Muscle of leg (tissue), 11 donors: ENCODE measurements around the gene MDFI. TPM values are rescaled to one million over a fixed set of nuclear protein-coding genes. Genes with fewer than 3 reads are reported as not detected.
"Not testable (repeated sequence)": the region's sequence is repeated elsewhere in the genome, so short reads cannot be mapped to it uniquely, and the experiment has no call there.

Experiments
- DNase-seq: peaks from one replicate; pipeline ENCODE4 v3.0.0; 2013
- H3K27ac ChIP-seq: one replicate; pipeline ENCODE4 v1.5.1; 2013; ENCODE audit warnings: mild to moderate bottlenecking, low read length, control low read depth
- H3K27me3 ChIP-seq: one replicate; pipeline ENCODE4 v1.6.1; 2013; ENCODE audit warnings: low read length; ENCODE audit not compliant: control insufficient read depth, insufficient read depth
- H3K36me3 ChIP-seq: one replicate; pipeline ENCODE4 v1.6.1; 2013; ENCODE audit warnings: low read length; ENCODE audit not compliant: control insufficient read depth, insufficient read depth
- H3K4me1 ChIP-seq: one replicate; pipeline ENCODE4 v1.6.1; 2013; ENCODE audit warnings: low read length; ENCODE audit not compliant: control insufficient read depth, insufficient read depth
- H3K4me3 ChIP-seq: one replicate; pipeline ENCODE4 v1.5.1; 2013; ENCODE audit warnings: low read length, control low read depth
- H3K9me3 ChIP-seq: replicated peaks from 2 replicates; pipeline ENCODE4 v1.6.1; 2013; ENCODE audit warnings: low read depth, low read length; ENCODE audit not compliant: control insufficient read depth
- WGBS: methylation state at CpG from one replicate; pipeline ENCODE4 v1.1.5; 2013; ENCODE audit warnings: missing lambda C conversion rate; ENCODE audit not compliant: insufficient coverage; 5-methylcytosine and 5-hydroxymethylcytosine counted together
- polyA plus RNA-seq, 8 donors: library from polyadenylated mRNA; unstranded; fragments of 120-200 nt; gene quantifications; one replicate each; pipeline versions ENCODE4 v1.2.1 to v1.2.3, GENCODE V29; 2013; ENCODE audit warnings: inconsistent platforms in 1 of 8, low replicate concordance in 1 of 8; ENCODE audit not compliant: insufficient read length in 8 of 8, insufficient read depth in 1 of 8
- total RNA-seq: library from RNA; stranded (reverse); fragments of 120-200 nt; gene quantifications from one replicate; pipeline ENCODE4 v1.2.4, GENCODE V29; 2013

Gene MDFI
- total and polyA plus RNA-seq, 9 donors: 47.7 to 86.3 (median 77.4) TPM

GRCh38 chr6:41615311-41615710, 23.0 kb upstream of the MDFI start:
- no peaks in the 10 kb centered on the region for H3K27me3 ChIP-seq
- H3K27ac ChIP-seq: no peak overlapping the region
- peaks cover 4% of the 10 kb centered on the region for H3K9me3 ChIP-seq
- DNase-seq: peak; percentile 47
- no peaks in the 10 kb centered on the region for H3K36me3 ChIP-seq
- no peaks in the 10 kb centered on the region for H3K4me1 ChIP-seq
- no peak overlapping the region for H3K4me3 ChIP-seq
- 75% methylated on average over 4 of the region's 7 CpGs for WGBS

- H3K4me1 ChIP-seq: no peaks in the 10 kb centered on the region
- peaks cover 2% of the 10 kb centered on the region for H3K9me3 ChIP-seq
- DNase-seq: no peak
- WGBS: 63% methylated on average over 2 of the region's 3 CpGs
- H3K27ac ChIP-seq: no peak overlapping the region
- H3K4me3 ChIP-seq: no peak overlapping the region
- no peaks in the 10 kb centered on the region for H3K27me3 ChIP-seq
- no peaks in the 10 kb centered on the region for H3K36me3 ChIP-seq
These were observed 19.7 kb upstream of the MDFI start for GRCh38 chr6:41618598-41618997.

- H3K4me3 ChIP-seq, H3K4me1 ChIP-seq, H3K27ac ChIP-seq, H3K27me3 ChIP-seq, H3K9me3 ChIP-seq, H3K36me3 ChIP-seq, DNase-seq: not testable (repeated sequence)
- WGBS: no CpG with 5 or more reads among the region's 4 CpGs
These were observed 19.1 kb upstream of the MDFI start for GRCh38 chr6:41619193-41619592.

GRCh38 chr6:41621367-41621766, 16.9 kb upstream of the MDFI start:
- Histone ChIP-seq H3K4me3 (no peak overlapping the region), H3K36me3 (no peaks in the 10 kb centered on the region), H3K27me3 (no peaks in the 10 kb centered on the region), H3K9me3 (peaks cover 2% of the 10 kb centered on the region), H3K4me1 (peaks cover 11% of the 10 kb centered on the region), H3K27ac (no peak overlapping the region)
- DNase-seq: no peak

- peaks cover 14% of the 10 kb centered on the region for H3K4me1 ChIP-seq
- no peaks in the 10 kb centered on the region for H3K27me3 ChIP-seq
- H3K27ac ChIP-seq: no peak overlapping the region
- no peak for DNase-seq
- H3K9me3 ChIP-seq: peaks cover 2% of the 10 kb centered on the region
- no peak overlapping the region for H3K4me3 ChIP-seq
- H3K36me3 ChIP-seq: no peaks in the 10 kb centered on the region
- WGBS: 31% methylated on average over 2 of the region's 2 CpGs
These were observed 16.5 kb upstream of the MDFI start for GRCh38 chr6:41621802-41622201.

GRCh38 chr6:41622206-41622988, 15.9 kb upstream of the MDFI start:
- no peak for DNase-seq
- Histone ChIP-seq H3K27ac (no peak overlapping the region), H3K4me1 (peaks cover 19% of the 10 kb centered on the region), H3K27me3 (no peaks in the 10 kb centered on the region), H3K36me3 (no peaks in the 10 kb centered on the region), H3K9me3 (peaks cover 2% of the 10 kb centered on the region), H3K4me3 (no peak overlapping the region)
- WGBS: 20% methylated on average over 1 of the region's 3 CpGs

GRCh38 chr6:41623330-41623729, 14.9 kb upstream of the MDFI start:
- Histone ChIP-seq H3K27ac (no peak overlapping the region), H3K9me3 (peaks cover 2% of the 10 kb centered on the region), H3K27me3 (no peaks in the 10 kb centered on the region), H3K4me3 (no peak overlapping the region), H3K4me1 (peaks cover 19% of the 10 kb centered on the region), H3K36me3 (no peaks in the 10 kb centered on the region)
- DNase-seq: no peak
- 75% methylated on average over 6 of the region's 6 CpGs for WGBS

- WGBS: 0% methylated on average over 1 of the region's 18 CpGs
- H3K4me3 ChIP-seq: no peak overlapping the region
- no peak for DNase-seq
- H3K4me1 ChIP-seq: peaks cover 20% of the 10 kb centered on the region
- H3K36me3 ChIP-seq: no peaks in the 10 kb centered on the region
- no peaks in the 10 kb centered on the region for H3K27me3 ChIP-seq
- H3K9me3 ChIP-seq: peaks cover 2% of the 10 kb centered on the region
- no peak overlapping the region for H3K27ac ChIP-seq
These were observed 13.5 kb upstream of the MDFI start for GRCh38 chr6:41624621-41625380.

- Histone ChIP-seq H3K9me3 (peaks cover 2% of the 10 kb centered on the region), H3K36me3 (no peaks in the 10 kb centered on the region), H3K4me3 (no peak overlapping the region), H3K27ac (peak overlapping the region; percentile 25), H3K4me1 (peaks cover 24% of the 10 kb centered on the region), H3K27me3 (no peaks in the 10 kb centered on the region)
- WGBS: 27% methylated on average over 4 of the region's 6 CpGs
- DNase-seq: peak; percentile 66
These were observed 12.8 kb upstream of the MDFI start for GRCh38 chr6:41625442-41625841.

- Histone ChIP-seq H3K9me3 (no peaks in the 10 kb centered on the region), H3K4me3 (no peak overlapping the region), H3K27ac (no peak overlapping the region), H3K36me3 (no peaks in the 10 kb centered on the region), H3K27me3 (no peaks in the 10 kb centered on the region), H3K4me1 (peaks cover 27% of the 10 kb centered on the region)
- WGBS: 97% methylated on average over 3 of the region's 4 CpGs
- DNase-seq: no peak
These were observed 12.2 kb upstream of the MDFI start for GRCh38 chr6:41626022-41626421.
